Keratinocyte (primary cell): ENCODE results near the gene GPX6. TPM values are rescaled to one million over a fixed set of nuclear protein-coding genes. Genes with fewer than 3 reads are reported as not detected.
"Not testable (repeated sequence)": the region's sequence is repeated elsewhere in the genome, so short reads cannot be mapped to it uniquely, and the experiment has no call there.

Experiments used
- DNase-seq: peaks from one replicate; pipeline ENCODE4 v3.0.0-alpha.2; 2011; ENCODE audit warnings: low read depth, missing footprints, low spot score
- FAIRE-seq: peaks from 2 replicates; lab custom pipeline; 2011; peaks lifted over from hg19 to GRCh38; lab: Jason Lieb, UNC
- H2AFZ ChIP-seq: 2 replicates; pipeline ENCODE4 v1.6.0; 2012; ENCODE audit warnings: low read length, control low read depth, inconsistent platforms; ENCODE audit not compliant: control insufficient read depth
- H3K27ac ChIP-seq: 2 replicates; pipeline ENCODE4 v1.5.1; 2011; ENCODE audit warnings: low read length; ENCODE audit not compliant: control insufficient read depth, insufficient read depth
- H3K27me3 ChIP-seq: 3 replicates; pipeline ENCODE4 v1.6.0; 2011; ENCODE audit warnings: low read length; ENCODE audit not compliant: control insufficient read depth, insufficient read depth; ENCODE audit errors: extremely low read depth
- H3K36me3 ChIP-seq, 2 experiments: 2 replicates in 1 of 2; 3 replicates in 1 of 2; pipeline ENCODE4 v1.5.1; 2011; ENCODE audit warnings: low read length in 2 of 2, mild to moderate bottlenecking in 1 of 2; ENCODE audit not compliant: control insufficient read depth in 2 of 2, insufficient read depth in 2 of 2; ENCODE audit errors: extremely low read depth in 1 of 2
- H3K4me1 ChIP-seq: 3 replicates; pipeline ENCODE4 v1.5.1; 2011; ENCODE audit warnings: low read length; ENCODE audit not compliant: control insufficient read depth, insufficient read depth; ENCODE audit errors: extremely low read depth
- H3K4me2 ChIP-seq: 3 replicates; pipeline ENCODE4 v1.6.0; 2011; ENCODE audit warnings: low read depth, low read length; ENCODE audit not compliant: control insufficient read depth, insufficient read depth; ENCODE audit errors: extremely low read depth
- H3K4me3 ChIP-seq, 3 experiments: fragments of 200-600 bp in 1 of 3; sonication (generic) in 1 of 3; 2 replicates in 2 of 3; 3 replicates in 1 of 3; pipeline ENCODE4 v1.5.1; 2011 to 2016; ENCODE audit warnings: low read length in 3 of 3, mild to moderate bottlenecking in 3 of 3, control low read depth in 2 of 3, inconsistent platforms in 1 of 3, low read depth in 1 of 3, mixed read lengths in 1 of 3, mixed run types in 1 of 3, moderate library complexity in 1 of 3; ENCODE audit not compliant: control insufficient read depth in 2 of 3, insufficient read depth in 2 of 3; ENCODE audit errors: extremely low read depth in 1 of 3
- H3K79me2 ChIP-seq: 2 replicates; pipeline ENCODE4 v1.6.0; 2012; ENCODE audit warnings: low read length; ENCODE audit not compliant: control insufficient read depth, insufficient read depth
- H3K9ac ChIP-seq: 3 replicates; pipeline ENCODE4 v1.6.0; 2011; ENCODE audit warnings: low read length; ENCODE audit not compliant: control insufficient read depth, insufficient read depth; ENCODE audit errors: extremely low read depth
- H3K9me1 ChIP-seq: 3 replicates; pipeline ENCODE4 v1.6.0; 2011; ENCODE audit warnings: low read length; ENCODE audit not compliant: control insufficient read depth, insufficient read depth; ENCODE audit errors: extremely low read depth
- H3K9me3 ChIP-seq: 2 replicates; pipeline ENCODE4 v1.5.1; 2012; ENCODE audit warnings: low read depth, low read length; ENCODE audit not compliant: control insufficient read depth
- H4K20me1 ChIP-seq: 3 replicates; pipeline ENCODE4 v1.6.0; 2011; ENCODE audit warnings: low read length; ENCODE audit not compliant: control insufficient read depth, insufficient read depth; ENCODE audit errors: extremely low read depth
- EZH2 ChIP-seq: IDR thresholded peaks from one replicate; pipeline ENCODE4 v1.6.1; 2012; ENCODE audit warnings: inconsistent platforms, mild to moderate bottlenecking, low read length, moderate library complexity
- dilution Hi-C: fragments of 300-500 bp; cut with MboI; formaldehyde crosslinking; loops from one replicate; pipeline ENCODE4 v1.7.0; 2020; ENCODE audit warnings: low sequenced_read_pairs; ENCODE audit not compliant: extremely low pct_ligation_motif_present
- polyA plus RNA-seq, 5 experiments: library from polyadenylated mRNA; depleted of rRNA in 3 of 5; stranded (reverse) in 3 of 5; stranded (forward) in 1 of 5; unstranded in 1 of 5; fragments of >200 nt; gene quantifications; 1 replicate in 1 of 5; 2 replicates in 3 of 5; 3 replicates in 1 of 5; pipeline versions ENCODE4 v1.2.1 to v1.2.3, GENCODE V29; 2011 to 2012; ENCODE audit warnings: missing spikeins in 2 of 5, low read depth in 1 of 5, low replicate concordance in 1 of 5
- TF ChIP-seq, protein P1 (sequence below), 3 experiments: IDR thresholded peaks in 1 of 3; conservative IDR thresholded peaks in 1 of 3; optimal IDR thresholded peaks in 1 of 3; 2 replicates in 2 of 3; 3 replicates in 1 of 3; pipeline versions ENCODE3 to v1.5.1; 2011; ENCODE audit warnings: low read length in 3 of 3, mild to moderate bottlenecking in 3 of 3, moderate library complexity in 2 of 3, control low read depth in 1 of 3, inconsistent platforms in 1 of 3; ENCODE audit not compliant: insufficient read depth in 2 of 3; ENCODE audit errors: extremely low read depth in 1 of 3

GPX6 gene
- polyA plus RNA-seq, 1 donor (not counting 4 experiments of a cell fraction or from before 2014, with no cell fraction given) = not detected

DNA sequence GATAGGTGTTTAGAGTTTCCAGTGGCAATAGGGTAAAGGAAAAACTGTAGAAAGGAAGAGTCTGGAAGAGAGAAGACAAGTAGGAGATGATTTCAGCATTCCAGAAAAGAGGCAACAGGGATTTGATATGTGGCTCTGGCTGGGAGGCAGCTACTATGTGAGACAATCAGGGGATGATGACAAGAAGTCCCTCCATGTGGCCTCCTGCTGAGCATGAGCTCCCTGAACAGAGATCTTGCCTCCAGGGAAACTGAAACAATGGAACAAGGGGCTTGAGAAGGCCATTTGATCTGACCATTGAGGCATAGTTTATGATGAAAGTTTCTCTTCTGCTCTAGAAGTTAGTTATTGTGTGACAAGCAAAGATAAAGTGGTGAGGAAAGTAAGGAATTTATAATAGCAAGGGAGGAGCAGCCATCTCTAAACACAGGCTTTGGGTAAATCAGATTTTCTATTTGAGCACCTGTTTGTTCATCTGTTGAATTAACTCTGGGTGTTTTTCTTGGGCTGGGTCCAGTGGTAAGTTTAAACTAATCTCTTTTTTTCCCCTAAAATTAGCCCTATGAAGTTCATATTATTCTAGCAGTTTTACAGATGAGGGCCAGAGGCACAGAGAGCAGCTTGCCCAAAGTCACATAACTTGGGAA, 7.1 kb upstream of the GPX6 start:
- no peak for DNase-seq
- Histone ChIP-seq H3K27me3 (peaks cover 19% of the 10 kb centered on the region), H3K9me1 (no peaks in the 10 kb centered on the region), H3K9ac (no peak overlapping the region), H3K79me2 (no peaks in the 10 kb centered on the region), H2AFZ (no peak overlapping the region), H3K36me3 (no peaks in the 10 kb centered on the region), H3K4me1 (no peaks in the 10 kb centered on the region), H4K20me1 (no peaks in the 10 kb centered on the region), H3K9me3 (no peaks in the 10 kb centered on the region), H3K4me3 (no peak overlapping the region), H3K27ac (no peak overlapping the region), H3K4me2 (no peak overlapping the region)
- FAIRE-seq = no peak
- dilution Hi-C loops = no loop called here
- TF ChIP-seq, protein P1, sequence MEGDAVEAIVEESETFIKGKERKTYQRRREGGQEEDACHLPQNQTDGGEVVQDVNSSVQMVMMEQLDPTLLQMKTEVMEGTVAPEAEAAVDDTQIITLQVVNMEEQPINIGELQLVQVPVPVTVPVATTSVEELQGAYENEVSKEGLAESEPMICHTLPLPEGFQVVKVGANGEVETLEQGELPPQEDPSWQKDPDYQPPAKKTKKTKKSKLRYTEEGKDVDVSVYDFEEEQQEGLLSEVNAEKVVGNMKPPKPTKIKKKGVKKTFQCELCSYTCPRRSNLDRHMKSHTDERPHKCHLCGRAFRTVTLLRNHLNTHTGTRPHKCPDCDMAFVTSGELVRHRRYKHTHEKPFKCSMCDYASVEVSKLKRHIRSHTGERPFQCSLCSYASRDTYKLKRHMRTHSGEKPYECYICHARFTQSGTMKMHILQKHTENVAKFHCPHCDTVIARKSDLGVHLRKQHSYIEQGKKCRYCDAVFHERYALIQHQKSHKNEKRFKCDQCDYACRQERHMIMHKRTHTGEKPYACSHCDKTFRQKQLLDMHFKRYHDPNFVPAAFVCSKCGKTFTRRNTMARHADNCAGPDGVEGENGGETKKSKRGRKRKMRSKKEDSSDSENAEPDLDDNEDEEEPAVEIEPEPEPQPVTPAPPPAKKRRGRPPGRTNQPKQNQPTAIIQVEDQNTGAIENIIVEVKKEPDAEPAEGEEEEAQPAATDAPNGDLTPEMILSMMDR (optimal IDR thresholded peaks at IDR 0.05 in 1 of 3, IDR thresholded peaks at IDR 0.05 in 1 of 3, conservative IDR thresholded peaks at IDR 0.05 in 1 of 3; ENCODE audit: extremely low read depth in 1 of 3, insufficient read depth in 2 of 3, low read length in 3 of 3) = no peak
- TF ChIP-seq EZH2 = no peak

GRCh38 chr6:28517964-28518363, 2.4 kb upstream of the GPX6 start:
- Histone ChIP-seq H3K27me3 (peaks cover 8% of the 10 kb centered on the region), H3K27ac (no peak overlapping the region), H3K9ac (no peak overlapping the region), H4K20me1 (no peaks in the 10 kb centered on the region), H3K4me3 (no peak overlapping the region), H3K36me3 (no peaks in the 10 kb centered on the region), H3K4me2 (no peak overlapping the region), H3K9me3 (no peaks in the 10 kb centered on the region), H3K79me2 (no peaks in the 10 kb centered on the region), H3K4me1 (no peaks in the 10 kb centered on the region), H3K9me1 (no peaks in the 10 kb centered on the region), H2AFZ (no peak overlapping the region)
- no peak for DNase-seq
- no peak for FAIRE-seq
- dilution Hi-C loops = no loop called here
- TF ChIP-seq EZH2 = no peak
- TF ChIP-seq, protein P1 (optimal IDR thresholded peaks at IDR 0.05 in 1 of 3, IDR thresholded peaks at IDR 0.05 in 1 of 3, conservative IDR thresholded peaks at IDR 0.05 in 1 of 3; ENCODE audit: extremely low read depth in 1 of 3, insufficient read depth in 2 of 3, low read length in 3 of 3) = no peak

DNA sequence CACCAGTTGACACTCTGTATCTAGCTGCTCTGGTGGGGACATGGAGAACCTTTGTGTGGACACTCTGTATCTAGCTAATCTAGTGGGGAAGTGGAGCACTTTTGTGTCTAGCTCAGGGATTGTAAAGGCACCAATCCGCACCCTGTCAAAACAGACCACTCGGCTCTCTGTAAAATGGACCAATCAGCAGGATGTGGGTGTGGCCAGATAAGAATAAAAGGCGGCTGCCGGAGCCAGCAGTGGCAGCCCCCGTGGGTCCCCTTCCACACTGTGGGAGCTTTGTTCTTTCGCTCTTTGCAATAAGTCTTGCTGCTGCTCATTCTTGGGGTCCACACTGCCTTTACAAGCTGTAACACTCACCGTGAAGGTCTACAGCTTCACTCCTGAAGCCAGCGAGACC, 3.2 kb downstream of the GPX6 start:
- H2AFZ ChIP-seq, H3K9ac ChIP-seq, H3K27ac ChIP-seq, dilution Hi-C loops, H3K79me2 ChIP-seq, DNase-seq, H3K9me3 ChIP-seq, FAIRE-seq, H3K36me3 ChIP-seq, H3K4me1 ChIP-seq, H3K9me1 ChIP-seq, H4K20me1 ChIP-seq, H3K4me3 ChIP-seq, H3K4me2 ChIP-seq, H3K27me3 ChIP-seq: not testable (repeated sequence)
